ENCODE data around the gene CCDC59.

DNA sequence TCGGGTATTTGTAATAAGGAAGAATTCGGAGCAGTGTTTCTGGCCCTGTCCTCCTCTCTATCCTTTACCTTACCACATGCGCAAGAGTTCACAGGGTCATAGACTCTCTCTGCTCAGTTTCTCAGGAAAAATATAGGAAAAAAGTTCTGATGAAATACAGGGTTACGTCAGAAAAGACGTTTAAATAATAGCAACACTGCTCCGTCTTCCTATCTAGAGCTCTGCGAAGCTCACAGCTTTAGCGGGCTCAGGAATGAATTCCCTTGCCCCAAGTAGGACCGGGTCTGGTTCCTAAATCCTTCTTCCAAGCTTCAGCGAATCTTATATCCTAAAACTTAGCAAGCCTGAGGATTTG is 365 bp downstream of the CCDC59 start:
- TF ChIP-seq CTCF (IDR thresholded peaks at IDR 0.05), result no peak
- no peak for TF ChIP-seq POLR2A (IDR thresholded peaks at IDR 0.05)
